ENCODE data around the gene NOS2.
"Not testable (repeated sequence)": the region's sequence is repeated elsewhere in the genome, so short reads cannot be mapped to it uniquely, and the experiment has no call there.

Gene NOS2

DNA sequence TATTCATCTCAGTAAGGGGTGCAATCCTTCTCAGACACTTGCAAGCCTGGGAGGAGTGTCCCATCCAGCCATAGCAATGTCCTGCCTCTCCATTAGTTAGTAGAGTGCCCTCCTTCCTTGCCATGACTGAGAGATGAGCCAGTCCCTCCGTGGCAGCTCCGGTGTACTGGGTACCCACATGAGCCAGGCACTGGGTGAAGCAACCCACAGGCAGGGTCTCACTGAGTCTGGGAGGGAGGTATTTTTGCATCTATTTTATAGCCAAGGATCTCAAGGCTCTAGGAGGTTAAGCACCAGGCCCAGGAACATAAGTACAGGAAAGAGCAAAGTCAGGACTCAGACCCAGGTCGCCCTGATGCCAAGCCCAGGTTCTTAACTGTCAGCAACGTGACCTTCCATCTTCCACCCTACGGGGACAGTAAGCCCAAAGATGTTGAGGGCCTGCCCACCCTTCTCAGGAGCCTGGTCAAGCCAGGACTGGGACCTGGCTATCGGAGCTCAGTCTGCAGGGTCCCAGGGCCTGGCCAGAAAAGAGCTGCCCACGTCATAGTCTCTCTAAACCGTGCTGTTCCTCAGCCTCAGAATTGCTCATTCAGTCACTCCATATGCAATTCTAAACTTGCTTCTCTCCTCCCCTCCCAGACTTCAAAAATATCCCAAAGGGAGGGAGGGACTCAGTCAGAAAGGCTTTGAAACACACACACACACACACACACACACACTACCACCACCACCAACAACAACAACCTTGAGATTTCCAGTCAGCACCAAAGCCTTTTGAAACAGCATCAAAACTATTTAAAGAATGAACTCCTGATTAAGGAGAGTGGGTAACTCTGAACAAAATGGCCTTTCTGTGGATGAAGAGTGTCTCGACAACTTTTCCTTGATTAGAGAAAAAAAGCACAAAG lies 16.6 kb downstream of the NOS2 start:
- DNase-seq, result no peak

DNA sequence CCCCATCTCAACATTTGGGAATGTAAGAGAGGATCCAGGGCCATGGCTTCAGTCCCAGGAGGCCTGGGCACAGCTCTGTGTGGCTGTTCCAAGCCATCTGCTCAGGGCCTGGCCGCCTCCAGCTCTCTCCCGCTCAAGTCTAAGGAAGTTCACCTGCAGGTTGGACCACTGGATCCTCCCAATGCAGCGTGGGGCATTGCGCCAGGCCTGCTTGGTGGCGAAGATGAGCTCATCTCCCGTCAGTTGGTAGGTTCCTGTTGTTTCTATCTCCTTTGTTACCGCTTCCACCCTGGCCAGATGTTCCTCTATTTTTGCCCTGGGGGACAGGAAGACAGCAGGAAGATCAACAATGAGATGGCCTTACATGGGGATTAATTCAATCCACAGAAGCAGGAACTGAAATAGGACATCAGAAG lies 17.5 kb downstream of the NOS2 start:
- no peak for DNase-seq

DNA sequence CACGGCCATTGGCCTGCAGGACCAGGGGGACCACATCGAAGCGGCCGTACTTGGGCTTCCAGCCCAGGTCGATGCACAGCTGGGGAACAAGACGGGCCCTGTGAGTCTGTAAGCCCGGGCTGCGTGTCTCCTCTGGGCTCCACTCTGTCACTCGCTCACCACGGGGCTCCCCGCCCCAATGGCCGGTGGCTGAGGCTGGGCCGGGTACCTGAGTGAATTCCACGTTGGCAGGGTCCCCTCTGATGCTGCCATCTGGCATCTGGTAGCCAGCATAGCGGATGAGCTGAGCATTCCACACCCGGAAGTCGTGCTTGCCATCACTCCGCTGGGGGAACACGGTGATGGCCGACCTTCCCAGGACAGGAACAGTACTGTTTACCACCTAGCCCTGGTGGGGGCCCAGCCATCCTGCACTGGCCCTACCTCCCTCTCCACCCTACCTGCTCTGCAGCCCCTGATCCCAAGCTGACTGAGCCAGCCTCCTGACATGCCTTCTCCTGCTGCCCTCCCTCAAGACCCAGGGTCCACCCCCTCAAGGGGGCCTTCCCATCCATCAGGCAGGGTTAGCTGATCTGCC lies 19.4 kb downstream of the NOS2 start:
- DNase-seq, result no peak

- no peak for DNase-seq
These were observed 20.1 kb downstream of the NOS2 start for GRCh38 chr17:27780092-27780827.

- no peak for DNase-seq
These were observed 22.1 kb downstream of the NOS2 start for GRCh38 chr17:27778183-27778582.

- no peak for DNase-seq
These were observed 23.3 kb downstream of the NOS2 start for GRCh38 chr17:27776882-27777624.

GRCh38 chr17:27771586-27771985 lies 28.7 kb downstream of the NOS2 start:
- no peak for DNase-seq

DNA sequence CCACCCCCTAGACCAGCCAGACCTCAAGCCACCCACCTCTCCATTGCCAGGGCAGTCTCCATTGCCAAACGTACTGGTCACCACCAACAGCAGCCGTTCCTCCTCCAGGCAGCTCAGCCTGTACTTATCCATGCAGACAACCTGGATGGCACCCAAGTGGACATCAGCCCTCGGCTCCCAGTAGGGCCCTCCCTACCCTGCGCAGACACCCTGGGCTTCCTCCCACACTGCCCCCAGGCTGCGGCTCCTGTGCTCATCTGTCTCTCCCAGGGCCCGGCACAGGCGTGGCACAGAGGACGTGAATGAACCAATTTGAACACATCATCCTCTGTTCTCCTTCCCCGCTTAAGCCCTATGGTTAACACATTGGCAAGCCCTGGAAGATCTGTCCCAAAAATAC lies 29.5 kb downstream of the NOS2 start:
- no peak for DNase-seq

DNA sequence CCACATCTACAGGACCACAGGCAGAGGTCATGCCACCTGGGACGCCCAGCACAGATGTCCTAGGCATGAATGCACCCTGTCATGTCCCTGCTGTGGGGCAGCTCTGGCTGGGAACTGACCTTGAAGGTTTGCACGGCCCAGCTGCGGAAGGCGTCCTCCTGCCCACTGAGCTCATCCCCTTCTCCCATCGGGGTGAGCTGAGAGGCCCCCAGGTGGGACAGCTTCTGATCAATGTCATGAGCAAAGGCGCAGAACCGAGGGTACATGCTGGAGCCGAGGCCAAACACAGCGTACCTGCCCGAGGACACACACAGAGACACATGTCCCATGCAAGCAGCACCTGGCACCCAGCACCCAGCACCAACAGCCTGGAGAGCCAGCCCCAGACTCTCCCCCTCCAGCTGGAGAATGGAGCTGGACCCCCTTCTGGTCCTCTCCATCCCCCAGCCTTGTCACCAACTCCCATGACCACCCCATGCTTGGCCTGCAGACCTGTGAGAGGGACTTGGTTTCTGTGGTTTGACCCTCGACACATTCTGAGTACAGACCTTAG lies 31.4 kb downstream of the NOS2 start:
- no peak for DNase-seq

DNA sequence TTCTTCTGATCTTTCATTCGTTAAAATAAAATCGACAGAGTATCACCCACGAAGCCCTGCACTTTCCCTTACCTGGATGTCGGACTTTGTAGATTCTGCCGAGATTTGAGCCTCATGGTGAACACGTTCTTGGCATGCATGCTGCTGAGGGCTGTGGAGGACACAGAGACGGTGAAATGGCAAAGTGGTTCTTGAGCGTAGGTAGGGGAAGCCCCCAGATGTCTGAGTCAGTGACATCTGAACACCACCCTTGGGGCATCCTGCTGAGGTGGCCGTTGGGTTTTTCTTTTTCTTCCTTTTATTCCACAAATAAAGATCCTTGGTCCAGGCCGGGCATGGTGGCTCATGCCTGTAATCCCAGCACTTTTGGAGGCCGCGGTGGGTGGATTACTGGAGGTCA lies 33.9 kb downstream of the NOS2 start:
- no peak for DNase-seq

DNA sequence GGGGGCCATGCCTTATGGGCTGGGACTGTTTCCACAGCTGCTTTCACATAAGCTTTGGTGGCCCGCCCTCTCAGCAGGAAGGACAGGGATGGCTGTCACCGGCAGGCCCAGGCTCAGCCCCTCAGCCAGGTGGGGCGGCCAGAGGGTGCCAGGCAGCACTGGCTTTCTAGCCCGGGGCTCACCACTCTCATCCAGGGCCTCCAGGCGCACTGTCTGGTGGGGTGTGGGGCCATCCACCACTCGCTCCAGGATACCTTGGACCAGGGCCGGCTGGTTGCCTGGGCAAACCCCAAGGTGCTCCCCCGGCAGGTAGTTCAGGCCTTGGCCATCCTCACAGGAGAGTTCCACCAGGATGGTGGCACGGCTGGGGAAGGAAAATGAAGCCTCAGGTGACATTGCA lies 35.0 kb downstream of the NOS2 start:
- no peak for DNase-seq

- DNase-seq, result no peak
These were observed 35.7 kb downstream of the NOS2 start for GRCh38 chr17:27764589-27764988.

DNA sequence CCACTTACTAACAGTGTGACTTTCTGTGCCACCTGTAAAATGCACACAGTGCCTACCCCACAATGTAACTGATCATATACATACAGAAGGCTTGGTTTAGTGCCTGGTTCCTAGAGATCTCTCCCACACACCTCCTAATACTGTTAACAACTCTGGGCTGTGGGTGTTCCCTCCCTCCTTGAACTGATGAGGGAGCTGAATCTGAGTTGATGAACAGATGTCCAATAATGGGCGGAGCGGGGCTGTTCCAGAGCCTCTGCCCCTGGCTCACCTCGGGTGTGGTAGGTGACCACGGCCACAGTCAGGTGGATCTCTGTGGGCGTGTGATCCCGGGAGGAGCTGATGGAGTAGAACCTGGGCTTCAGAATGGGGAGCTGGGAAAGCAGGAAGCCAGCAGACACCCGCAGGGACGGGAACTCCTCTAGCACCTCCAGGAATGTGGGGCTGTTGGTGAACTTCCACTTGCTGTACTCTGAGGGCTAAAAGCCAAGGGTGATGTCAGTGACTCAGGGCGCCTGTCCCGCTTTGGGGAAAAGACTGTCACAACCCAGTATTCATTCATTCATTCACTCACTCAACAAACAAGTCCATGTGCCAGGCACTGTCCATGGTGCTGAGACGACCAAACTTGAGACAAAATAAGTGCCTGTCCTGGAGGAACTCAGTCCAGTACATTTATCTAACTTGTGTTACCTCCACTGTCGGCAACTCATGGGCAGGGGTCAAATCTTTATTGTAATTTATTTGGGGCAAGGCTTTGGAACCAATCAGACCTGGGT lies 37.6 kb downstream of the NOS2 start:
- no peak for DNase-seq

DNA sequence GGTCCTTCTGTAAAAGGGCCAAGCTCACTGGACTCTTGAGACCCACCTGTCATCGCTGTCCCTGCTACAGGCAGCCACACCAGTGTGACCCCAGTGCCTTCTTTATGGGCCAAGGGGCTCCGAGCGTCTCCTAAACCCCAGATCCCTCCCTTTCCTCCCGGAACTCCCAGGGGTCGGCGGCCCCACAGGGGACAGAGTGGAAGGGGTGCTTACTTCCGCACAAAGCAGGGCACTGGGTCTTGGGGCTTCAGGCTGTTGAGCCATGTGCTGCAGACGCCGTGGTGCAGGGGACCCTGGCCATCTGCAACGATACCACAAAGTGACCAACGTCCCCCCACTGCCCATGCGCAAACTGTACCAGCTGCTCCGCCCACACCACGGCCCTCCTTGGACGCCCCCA lies 39.4 kb downstream of the NOS2 start:
- DNase-seq, result not testable (repeated sequence)

GRCh38 chr17:27760069-27760885 lies 40.1 kb downstream of the NOS2 start:
- DNase-seq, result peak; percentile 58

DNA sequence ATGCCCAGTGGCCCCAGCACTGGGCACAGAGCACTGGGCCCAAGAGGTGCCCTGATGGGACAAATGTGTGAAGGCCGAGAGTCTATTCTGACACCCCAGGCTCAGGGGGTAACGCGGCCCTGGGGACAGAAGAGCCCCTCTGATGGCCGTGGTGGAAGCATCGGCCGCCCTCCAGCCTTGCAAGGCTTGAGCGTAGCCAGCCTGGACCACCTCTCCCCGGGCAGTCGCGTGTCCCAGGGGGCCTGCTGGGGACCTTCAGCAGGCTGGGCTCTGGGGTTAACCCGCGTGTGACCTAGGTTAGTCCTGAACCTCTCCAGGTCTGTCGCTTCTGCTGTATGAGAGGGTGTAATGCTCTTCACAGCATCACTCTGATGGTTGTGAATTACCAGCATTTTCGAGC lies 40.8 kb downstream of the NOS2 start:
- no peak for DNase-seq

GRCh38 chr17:27756467-27757371 lies 43.6 kb downstream of the NOS2 start:
- peak; percentile 32 for DNase-seq

- no peak for DNase-seq
These were observed 44.4 kb downstream of the NOS2 start for GRCh38 chr17:27755706-27756466.

DNA sequence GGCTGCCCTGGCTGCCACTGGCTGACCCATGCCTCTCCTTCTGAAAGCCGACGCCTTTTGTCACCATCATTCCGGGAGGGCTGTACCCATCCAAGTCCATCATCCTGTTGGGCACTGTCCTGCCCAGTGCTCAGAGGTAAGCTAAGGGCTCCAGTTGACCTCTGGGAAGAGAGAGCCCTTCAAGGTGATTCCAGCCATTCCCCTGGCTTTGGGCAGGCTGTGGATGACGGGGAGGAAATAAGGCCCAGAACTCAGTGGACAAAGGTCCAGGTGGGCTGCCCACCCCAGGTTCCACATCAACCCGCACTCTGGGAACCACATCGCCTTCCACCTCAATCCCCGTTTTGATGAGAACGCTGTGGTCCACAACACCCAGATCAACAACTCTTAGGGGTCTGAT lies 45.8 kb downstream of the NOS2 start:
- no peak for DNase-seq
